Heart right ventricle (tissue), 16 donors: ENCODE results near the gene CALR. TPM values are rescaled to one million over a fixed set of nuclear protein-coding genes. Genes with fewer than 3 reads are reported as not detected.

ENCODE experiments used
- ATAC-seq, 8 donors: fragments of 200-7000 bp; cut with Tn5 transposase; one replicate each; pipeline ENCODE4 v1.9.1; 2020; ENCODE audit warnings: mild to moderate bottlenecking in 8 of 8, moderate library complexity in 8 of 8, moderate number of reproducible peaks in 1 of 8
- DNase-seq, 2 donors: peaks; one replicate each; pipeline ENCODE4 v3.0.0-alpha.2; 2020
- H3K27ac ChIP-seq, 10 donors: fragments of 200-600 bp; sonication (generic) in 2 of 10; one replicate each; pipeline versions ENCODE4 v1.5.0 to v1.8.0; 2020 to 2022; ENCODE audit warnings: mild to moderate bottlenecking in 3 of 10
- H3K27me3 ChIP-seq, 7 donors: fragments of 200-600 bp; one replicate each; pipeline ENCODE4 v1.8.0; 2021 to 2022; ENCODE audit warnings: mild to moderate bottlenecking in 2 of 7
- H3K36me3 ChIP-seq, 9 donors: fragments of 200-600 bp; sonication (generic) in 1 of 9; one replicate each; pipeline versions ENCODE4 v1.5.0 to v1.8.0; 2020 to 2022; ENCODE audit warnings: mild to moderate bottlenecking in 2 of 9
- H3K4me1 ChIP-seq, 9 donors: fragments of 200-600 bp; sonication (generic) in 1 of 9; one replicate each; pipeline versions ENCODE4 v1.5.0 to v1.8.0; 2020 to 2022; ENCODE audit warnings: mild to moderate bottlenecking in 4 of 9
- H3K4me3 ChIP-seq, 10 donors: fragments of 200-600 bp; sonication (generic) in 2 of 10; one replicate each; pipeline versions ENCODE4 v1.5.0 to v1.8.0; 2020 to 2022; ENCODE audit warnings: mild to moderate bottlenecking in 7 of 10, moderate library complexity in 2 of 10
- H3K9me3 ChIP-seq, 11 donors: fragments of 200-600 bp in 10 of 11; sonication (generic) in 2 of 11; one replicate each; pipeline versions ENCODE4 v1.5.0 to v1.8.0; 2013 to 2022; ENCODE audit warnings: mild to moderate bottlenecking in 2 of 11, control low read depth in 1 of 11, moderate library complexity in 1 of 11
- WGBS, 2 donors: extraction: QIAGEN DNeasy Blood & Tissue Kit; methylation state at CpG; one replicate each; pipeline ENCODE4 v1.1.7; 2013; ENCODE audit warnings: inconsistent platforms in 1 of 2; 5-methylcytosine and 5-hydroxymethylcytosine counted together
- intact Hi-C, 10 donors: fragments of 100-400 bp; cut with DNase I; formaldehyde crosslinking; loops; one replicate each; pipeline versions ENCODE4 v1.11.1 to v1.14.2; 2022
- polyA plus RNA-seq, 2 donors: library from polyadenylated mRNA; stranded (reverse); fragments of 200-250 nt; gene quantifications; one replicate each; pipeline ENCODE4 v1.2.3, GENCODE V29; 2013
- total RNA-seq, 10 donors: library from RNA; stranded (reverse); fragmentation: NEBNext Ultra II Directional in 3 of 10; extraction: Animal tissue kit (Norgen Biotek cat#: 25700) in 3 of 10; gene quantifications; one replicate each; pipeline versions ENCODE4 v1.2.1 to v1.2.4, GENCODE V29; 2021 to 2023
- TF ChIP-seq, protein P1 (sequence below), 9 donors: fragments of 200-600 bp; sonication (generic) in 2 of 9; IDR thresholded peaks; one replicate each; pipeline versions ENCODE4 v1.5.0 to v1.8.0; 2021 to 2022; ENCODE audit warnings: antibody characterized with exemption in 9 of 9, mild to moderate bottlenecking in 5 of 9, moderate library complexity in 1 of 9
- donor health status: Arrhythmogenic right ventricular cardiomyopathy.
- donor health status: ischemic (EF 13 %, LVEDD 7.1; RV severe dilation, severe dysfunction).
- donor health status: healthy with polysubstance abuse.
- donor health status: DM: no; HTN: yes; CAD: no.
- donor health status: DM: no; HTN: no; CAD: no.
- donor health status: ischemic (EF 25% LVEDD 6.9; RV normal size, moderate dysfunction).
- donor health status: ischemic (EF 25% LVEDD 5.7; RV mildly dilated, moderate dysfunction).
- donor health status: healthy.
- donor health status: DM: yes; HTN: yes; CAD: no.
- donor health status: Ischemic cardiomyopathy.
- donor health status: ischemic (EF 35%, LVEDD 5.7; RV mildly dilated, moderate dysfunction).
- donor health status: nonischemic (EF 11% LVEDD 7.7; RV severe dilation, severe dysfunction).
- donor health status: DM: yes; HTN: yes; CAD: no.
- donor health status: PGD.
- donor health status: ischemic (EF 29% LVEDD 5.4; RV normal size, mild dysfunction).
- donor health status: nonischemic (EF 23%, LVEDD 6.1; RV moderate dilation, normal function).

CALR gene
- total and polyA plus RNA-seq, 12 donors: 197 to 830 (median 348) TPM

DNA sequence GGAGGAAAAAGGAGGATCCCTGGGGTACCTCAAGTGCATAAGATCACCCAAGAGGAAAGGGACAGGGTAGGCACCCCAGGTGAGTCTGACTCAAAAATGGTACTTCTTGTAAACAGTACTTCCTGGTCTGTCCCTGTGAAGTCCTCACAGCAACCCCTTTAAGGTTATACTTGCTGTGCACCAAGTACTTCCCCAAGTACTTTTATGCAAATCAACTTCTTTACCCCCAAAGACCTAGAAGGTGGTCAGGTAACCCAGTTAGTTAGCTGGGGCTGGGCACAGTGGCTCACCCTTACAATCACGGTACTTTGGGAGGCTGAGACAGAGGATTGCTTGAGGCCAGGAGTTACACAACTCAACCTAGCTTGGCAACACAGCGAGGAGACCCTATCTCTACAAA lies 2.5 kb downstream of the CALR start:
- Histone ChIP-seq H3K27me3 (no peaks in the 10 kb centered on the region), H3K27ac (peak overlapping the region in 3 of 10 donors; percentile 6 to 97 (median 36)), H3K9me3 (no peaks in the 10 kb centered on the region), H3K4me1 (peaks cover 4 to 76% (median 42%) of the 10 kb centered on the region in 9 donors), H3K36me3 (peaks cover 0 to 64% (median 49%) of the 10 kb centered on the region in 9 donors), H3K4me3 (peak overlapping the region in 6 of 10 donors; percentile 68 to 100 (median 99))
- 71 to 85% methylated on average over 2 of the region's 2 CpGs for whole genome bisulfite sequencing, 2 donors
- TF ChIP-seq, protein P1, sequence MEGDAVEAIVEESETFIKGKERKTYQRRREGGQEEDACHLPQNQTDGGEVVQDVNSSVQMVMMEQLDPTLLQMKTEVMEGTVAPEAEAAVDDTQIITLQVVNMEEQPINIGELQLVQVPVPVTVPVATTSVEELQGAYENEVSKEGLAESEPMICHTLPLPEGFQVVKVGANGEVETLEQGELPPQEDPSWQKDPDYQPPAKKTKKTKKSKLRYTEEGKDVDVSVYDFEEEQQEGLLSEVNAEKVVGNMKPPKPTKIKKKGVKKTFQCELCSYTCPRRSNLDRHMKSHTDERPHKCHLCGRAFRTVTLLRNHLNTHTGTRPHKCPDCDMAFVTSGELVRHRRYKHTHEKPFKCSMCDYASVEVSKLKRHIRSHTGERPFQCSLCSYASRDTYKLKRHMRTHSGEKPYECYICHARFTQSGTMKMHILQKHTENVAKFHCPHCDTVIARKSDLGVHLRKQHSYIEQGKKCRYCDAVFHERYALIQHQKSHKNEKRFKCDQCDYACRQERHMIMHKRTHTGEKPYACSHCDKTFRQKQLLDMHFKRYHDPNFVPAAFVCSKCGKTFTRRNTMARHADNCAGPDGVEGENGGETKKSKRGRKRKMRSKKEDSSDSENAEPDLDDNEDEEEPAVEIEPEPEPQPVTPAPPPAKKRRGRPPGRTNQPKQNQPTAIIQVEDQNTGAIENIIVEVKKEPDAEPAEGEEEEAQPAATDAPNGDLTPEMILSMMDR (IDR thresholded peaks at IDR 0.05): no peak
- DNase-seq (no peak), ATAC-seq (no peak)
- intact Hi-C loops: no loop called here

DNA sequence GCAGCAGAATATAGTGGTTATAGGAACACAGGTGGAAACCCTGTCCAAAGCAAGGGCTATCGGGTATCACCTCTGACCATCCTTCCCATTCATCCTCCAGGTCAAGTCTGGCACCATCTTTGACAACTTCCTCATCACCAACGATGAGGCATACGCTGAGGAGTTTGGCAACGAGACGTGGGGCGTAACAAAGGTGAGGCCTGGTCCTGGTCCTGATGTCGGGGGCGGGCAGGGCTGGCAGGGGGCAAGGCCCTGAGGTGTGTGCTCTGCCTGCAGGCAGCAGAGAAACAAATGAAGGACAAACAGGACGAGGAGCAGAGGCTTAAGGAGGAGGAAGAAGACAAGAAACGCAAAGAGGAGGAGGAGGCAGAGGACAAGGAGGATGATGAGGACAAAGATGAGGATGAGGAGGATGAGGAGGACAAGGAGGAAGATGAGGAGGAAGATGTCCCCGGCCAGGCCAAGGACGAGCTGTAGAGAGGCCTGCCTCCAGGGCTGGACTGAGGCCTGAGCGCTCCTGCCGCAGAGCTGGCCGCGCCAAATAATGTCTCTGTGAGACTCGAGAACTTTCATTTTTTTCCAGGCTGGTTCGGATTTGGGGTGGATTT lies 5.1 kb downstream of the CALR start:
- H3K27ac ChIP-seq: no peak overlapping the region

DNA sequence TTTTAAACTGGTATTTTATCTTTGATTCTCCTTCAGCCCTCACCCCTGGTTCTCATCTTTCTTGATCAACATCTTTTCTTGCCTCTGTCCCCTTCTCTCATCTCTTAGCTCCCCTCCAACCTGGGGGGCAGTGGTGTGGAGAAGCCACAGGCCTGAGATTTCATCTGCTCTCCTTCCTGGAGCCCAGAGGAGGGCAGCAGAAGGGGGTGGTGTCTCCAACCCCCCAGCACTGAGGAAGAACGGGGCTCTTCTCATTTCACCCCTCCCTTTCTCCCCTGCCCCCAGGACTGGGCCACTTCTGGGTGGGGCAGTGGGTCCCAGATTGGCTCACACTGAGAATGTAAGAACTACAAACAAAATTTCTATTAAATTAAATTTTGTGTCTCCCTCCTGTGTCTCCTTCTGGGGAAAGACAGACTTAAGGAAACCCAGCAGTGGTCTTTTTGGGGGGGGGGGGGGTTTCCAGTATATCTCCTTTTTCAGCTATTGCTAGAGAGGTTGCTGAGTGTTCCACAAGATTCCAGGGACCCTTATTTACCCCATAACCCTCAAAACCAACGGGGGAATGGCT lies 5.8 kb downstream of the CALR start:
- intact Hi-C loops: no loop called here
- no peaks in the 10 kb centered on the region for H3K27me3 ChIP-seq
- ATAC-seq (no peak), DNase-seq (no peak)
- 66 to 74% methylated on average over 2 of the region's 2 CpGs for WGBS, 2 donors
- H3K4me3 ChIP-seq: no peak overlapping the region
- no peaks in the 10 kb centered on the region for H3K9me3 ChIP-seq
- H3K36me3 ChIP-seq: peaks cover 6 to 83% (median 61%) of the 10 kb centered on the region in 9 donors
- TF ChIP-seq, protein P1 (IDR thresholded peaks at IDR 0.05): no peak
- H3K4me1 ChIP-seq: peaks cover 11 to 82% (median 48%) of the 10 kb centered on the region in 9 donors
- H3K27ac ChIP-seq: peak overlapping the region in 2 of 10 donors; percentile 95 to 98

More for the DNA sequence above, 5.1 kb downstream of the CALR start:
- no peak overlapping the region for H3K4me3 ChIP-seq
- no peak for ATAC-seq
- H3K9me3 ChIP-seq: no peaks in the 10 kb centered on the region
- intact Hi-C loops: no loop called here
- DNase-seq: no peak
- WGBS, 2 donors: 84 to 87% methylated on average over 18 of the region's 18 CpGs
- H3K4me1 ChIP-seq: peaks cover 11 to 82% (median 49%) of the 10 kb centered on the region in 9 donors
- TF ChIP-seq, protein P1 (IDR thresholded peaks at IDR 0.05): no peak
- no peaks in the 10 kb centered on the region for H3K27me3 ChIP-seq
- peaks cover 0 to 77% (median 54%) of the 10 kb centered on the region in 9 donors for H3K36me3 ChIP-seq

DNA sequence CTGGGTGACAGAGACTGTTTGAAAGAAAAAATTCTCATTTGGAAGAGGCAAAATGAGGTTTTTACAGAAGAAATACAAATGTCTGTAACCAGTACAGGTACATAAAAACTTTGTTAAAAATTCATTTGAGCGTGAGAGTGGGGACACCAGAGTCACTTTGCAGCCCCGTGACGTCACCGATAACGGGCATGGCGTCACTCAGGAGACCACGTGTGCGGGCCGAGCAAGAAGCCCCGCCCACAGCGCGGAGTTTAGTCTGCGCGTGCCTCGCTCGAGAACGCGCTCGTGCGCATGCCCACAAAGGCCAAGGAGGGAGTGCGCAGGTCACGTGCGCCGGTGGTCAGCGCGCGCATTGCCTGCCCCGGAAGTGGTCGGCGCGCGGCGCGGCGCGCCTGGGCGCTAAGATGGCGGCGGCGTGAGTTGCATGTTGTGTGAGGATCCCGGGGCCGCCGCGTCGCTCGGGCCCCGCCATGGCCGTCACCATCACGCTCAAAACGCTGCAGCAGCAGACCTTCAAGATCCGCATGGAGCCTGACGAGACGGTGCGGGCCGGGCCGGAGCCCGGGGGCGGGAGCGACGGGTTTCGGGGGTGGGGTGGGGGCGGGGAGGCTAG lies 7.2 kb downstream of the CALR start, which contains the start of gene RAD23A:
Gene RAD23A, plus strand, starts transcription at position 384 of the 613 bp plus-strand sequence. Its CDS starts 87 bp downstream, at position 471.
- H3K4me1 ChIP-seq: peaks cover 7 to 78% (median 34%) of the 10 kb centered on the region in 9 donors

More for the DNA sequence above, 7.2 kb downstream of the CALR start, which contains the start of gene RAD23A:
- H3K27ac ChIP-seq: peak within 1 kb of the TSS; percentile 81 to 98 (median 95)
- no peaks in the 10 kb centered on the region for H3K27me3 ChIP-seq
- H3K4me3 ChIP-seq: peak within 1 kb of the TSS; percentile 83 to 97 (median 92)
- intact Hi-C loops: no loop called here
- WGBS, 2 donors: 1% methylated on average over 61 to 62 of the region's 62 CpGs
- H3K36me3 ChIP-seq: peaks cover 6 to 84% (median 66%) of the 10 kb centered on the region in 9 donors
- DNase-seq (peak; percentile 96 to 99), ATAC-seq (peak; percentile 92 to 97 (median 96))
- TF ChIP-seq, protein P1 (IDR thresholded peaks at IDR 0.05): no peak
- no peaks in the 10 kb centered on the region for H3K9me3 ChIP-seq
